Fibroblast of upper back skin (primary cell): Measurements from ENCODE around the gene SLIT3.

Experiments used
- DNase-seq: peaks from one replicate; pipeline ENCODE4 v3.0.0-alpha.2; 2013

Gene SLIT3

DNA sequence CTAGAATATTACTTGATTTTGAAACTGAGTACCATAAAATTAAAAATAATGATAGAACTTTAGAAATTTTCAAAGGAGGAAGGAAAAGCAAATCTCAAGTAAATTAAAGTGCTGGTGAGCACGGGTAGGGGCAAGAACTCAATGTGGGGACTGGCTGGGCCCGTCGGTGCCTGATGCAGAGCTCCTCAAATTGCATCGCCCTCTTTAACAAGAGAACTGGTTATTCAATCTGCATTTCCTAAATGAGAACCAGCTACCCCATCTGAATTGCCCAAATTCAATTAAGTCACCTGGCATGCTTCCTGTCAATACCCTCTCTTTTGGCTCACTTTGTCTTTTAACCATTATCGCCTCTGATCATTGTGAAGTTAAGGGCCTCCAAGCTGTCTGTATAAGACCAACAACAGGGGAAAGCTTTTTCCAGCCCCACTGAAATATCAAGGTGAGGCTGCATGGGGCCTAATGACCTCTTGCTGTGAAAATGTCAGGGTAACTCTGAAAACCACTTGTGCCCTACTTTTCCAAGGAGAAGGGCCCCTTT lies 316.7 kb downstream of the SLIT3 start:
- DNase-seq: no peak

DNA sequence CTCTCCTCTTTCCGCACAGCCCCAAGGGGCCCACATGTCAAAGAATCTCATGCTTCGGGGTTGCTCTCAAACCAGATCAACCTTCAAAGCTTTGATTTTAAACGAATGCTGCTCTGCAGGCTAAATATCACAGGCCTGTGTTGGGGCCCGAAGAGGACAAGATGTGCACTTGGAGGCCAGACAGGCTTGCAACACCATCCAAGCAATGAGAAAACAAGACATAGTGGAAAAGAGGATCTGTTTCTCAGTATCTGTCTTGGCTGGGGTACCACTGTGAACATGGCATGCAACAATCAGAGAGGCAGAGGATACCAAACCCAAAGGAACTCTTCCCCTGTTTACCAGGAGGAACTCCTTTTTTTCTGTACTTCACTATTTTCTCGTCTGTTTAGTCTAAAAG lies 321.8 kb downstream of the SLIT3 start:
- DNase-seq: no peak

DNA sequence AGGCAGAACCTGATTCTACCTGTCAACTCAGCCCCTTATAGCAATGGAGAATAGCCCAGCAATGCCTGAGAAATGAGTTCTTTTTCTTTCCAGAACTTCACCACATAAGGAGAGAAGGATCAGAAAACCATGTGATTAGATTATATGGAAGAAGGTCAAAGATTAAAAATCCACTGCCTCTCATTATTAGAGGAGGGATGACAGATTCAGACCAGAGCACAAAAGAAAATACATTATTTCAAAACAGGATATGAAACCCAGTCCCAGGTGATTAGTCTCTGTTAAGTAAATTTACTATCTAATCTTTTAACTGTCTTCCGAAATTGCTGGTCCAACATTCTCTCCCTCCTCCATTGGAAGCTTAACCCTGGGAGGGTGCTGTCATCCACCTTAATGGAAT lies 322.4 kb downstream of the SLIT3 start:
- no peak for DNase-seq

DNA sequence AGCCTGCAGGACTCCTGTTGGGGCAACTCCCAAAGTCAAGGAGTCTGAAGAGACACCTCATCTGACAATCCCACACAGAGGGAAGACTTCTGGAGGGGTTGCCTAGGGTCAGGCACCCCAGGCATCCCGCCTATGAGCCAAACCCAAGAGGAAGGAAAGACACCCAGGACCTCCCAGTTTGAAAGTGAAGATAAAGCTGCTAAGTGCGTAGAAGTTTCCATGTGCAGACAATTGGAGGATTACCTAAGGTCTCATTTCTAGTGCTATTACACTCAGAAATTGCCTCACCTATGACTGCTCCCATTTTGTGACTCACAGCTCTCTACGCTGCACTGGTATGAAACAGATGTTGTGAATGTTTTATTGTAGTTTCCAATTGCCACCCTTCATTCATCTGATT lies 322.9 kb downstream of the SLIT3 start:
- peak; percentile 83 for DNase-seq

DNA sequence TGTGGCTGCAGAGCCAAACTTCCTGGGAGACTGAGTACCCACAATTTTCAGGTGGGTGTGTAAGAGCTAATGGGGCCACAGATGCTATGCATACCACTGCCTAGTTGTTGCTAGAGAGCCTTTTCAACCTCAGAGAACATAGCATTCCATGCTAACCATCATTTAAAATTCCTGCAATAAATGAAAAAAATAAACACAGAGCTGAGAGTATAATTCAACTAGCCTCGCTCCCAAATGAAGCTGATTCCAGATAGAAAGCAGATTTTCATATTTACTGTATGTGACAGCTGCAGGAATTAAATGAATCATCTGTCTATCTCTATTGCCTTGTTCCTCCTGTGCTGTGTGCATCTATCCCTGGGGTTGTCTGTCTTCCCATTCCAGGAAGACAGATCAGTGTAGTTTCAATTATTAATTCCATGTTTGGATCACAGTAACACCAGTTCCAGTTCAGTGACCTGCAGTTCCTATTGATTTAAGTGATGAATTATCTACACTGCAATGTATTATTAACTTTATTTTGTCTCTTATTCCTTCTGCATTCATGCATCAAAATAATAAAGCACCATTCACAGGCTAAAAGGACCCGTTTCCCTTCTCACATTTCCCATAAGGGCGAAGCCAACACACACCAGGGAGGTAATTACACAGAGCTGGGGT lies 324.5 kb downstream of the SLIT3 start:
- DNase-seq: peak; percentile 93

DNA sequence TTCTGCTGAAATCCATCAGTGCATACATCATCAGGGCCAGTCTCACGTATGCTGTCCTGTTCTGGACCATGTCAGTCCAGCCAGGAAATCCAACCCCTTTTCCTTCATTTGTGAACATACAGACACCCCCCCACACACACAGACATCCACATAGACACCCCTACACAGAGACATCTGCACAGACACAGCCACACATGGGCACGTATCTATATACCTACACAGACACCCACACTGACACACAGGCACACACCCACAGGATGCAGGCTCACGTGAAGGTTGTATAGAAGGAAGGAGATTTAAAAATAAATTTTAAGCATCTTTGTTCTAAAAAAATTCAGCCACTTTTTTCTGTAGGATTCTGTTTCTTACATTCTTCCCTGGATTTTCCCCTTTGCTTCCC lies 325.6 kb downstream of the SLIT3 start:
- DNase-seq: no peak

DNA sequence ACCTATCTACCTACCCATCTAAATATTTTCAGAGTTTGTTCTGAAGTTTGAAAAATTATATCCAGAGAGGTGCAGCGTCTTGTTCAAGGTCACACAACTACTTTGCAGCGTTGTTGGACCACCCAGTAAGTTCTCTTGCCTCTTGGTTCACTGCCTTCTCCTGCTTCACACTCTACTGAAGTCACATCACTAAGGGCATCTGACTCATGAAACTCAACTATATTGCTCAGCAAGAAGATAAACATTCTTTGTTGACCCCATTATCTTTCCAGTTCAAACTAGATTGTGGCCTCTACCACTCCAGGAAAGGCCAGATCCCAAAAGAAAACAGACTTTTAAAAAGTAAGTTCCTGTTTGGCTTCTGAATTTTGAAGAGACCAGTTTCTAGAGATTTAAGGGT lies 326.9 kb downstream of the SLIT3 start:
- DNase-seq: peak; percentile 24

DNA sequence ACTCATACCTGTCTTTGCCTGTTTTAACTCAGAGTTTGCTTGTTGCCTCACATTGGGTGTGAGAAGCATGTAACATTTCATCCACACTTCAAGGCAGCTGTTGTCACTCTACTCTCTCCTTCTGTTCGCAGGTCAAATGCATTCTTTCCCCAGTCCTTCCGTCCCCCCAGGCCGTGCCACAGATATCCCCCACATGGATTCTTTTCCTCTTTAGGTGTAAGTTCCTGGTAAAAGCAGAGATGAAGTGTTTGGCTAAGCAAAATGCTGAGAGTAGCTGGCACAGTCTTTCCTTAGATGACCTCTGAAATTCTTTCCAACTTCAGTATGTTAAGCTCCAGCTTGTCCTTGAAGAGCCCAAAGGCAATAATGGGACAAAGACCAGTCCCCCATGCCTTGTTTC lies 328.2 kb downstream of the SLIT3 start:
- no peak for DNase-seq

DNA sequence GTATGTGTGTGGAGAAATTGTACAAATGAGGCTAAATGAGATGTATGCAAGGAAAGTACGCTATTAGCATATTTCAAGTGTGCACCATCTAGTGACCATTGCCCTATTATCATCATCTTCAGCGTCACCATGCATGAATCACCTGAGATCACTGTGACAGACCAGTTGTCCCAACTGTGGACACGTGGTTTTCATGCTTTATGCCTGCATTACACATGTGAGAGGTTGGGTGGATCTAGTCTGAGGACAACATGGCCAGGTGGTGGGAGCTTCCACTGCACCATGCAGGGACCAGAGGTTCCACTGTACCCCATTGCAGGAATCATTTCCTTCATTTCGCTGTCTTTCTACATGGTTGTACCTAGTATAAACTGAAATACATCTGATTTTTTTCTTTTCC lies 329.8 kb downstream of the SLIT3 start:
- no peak for DNase-seq

DNA sequence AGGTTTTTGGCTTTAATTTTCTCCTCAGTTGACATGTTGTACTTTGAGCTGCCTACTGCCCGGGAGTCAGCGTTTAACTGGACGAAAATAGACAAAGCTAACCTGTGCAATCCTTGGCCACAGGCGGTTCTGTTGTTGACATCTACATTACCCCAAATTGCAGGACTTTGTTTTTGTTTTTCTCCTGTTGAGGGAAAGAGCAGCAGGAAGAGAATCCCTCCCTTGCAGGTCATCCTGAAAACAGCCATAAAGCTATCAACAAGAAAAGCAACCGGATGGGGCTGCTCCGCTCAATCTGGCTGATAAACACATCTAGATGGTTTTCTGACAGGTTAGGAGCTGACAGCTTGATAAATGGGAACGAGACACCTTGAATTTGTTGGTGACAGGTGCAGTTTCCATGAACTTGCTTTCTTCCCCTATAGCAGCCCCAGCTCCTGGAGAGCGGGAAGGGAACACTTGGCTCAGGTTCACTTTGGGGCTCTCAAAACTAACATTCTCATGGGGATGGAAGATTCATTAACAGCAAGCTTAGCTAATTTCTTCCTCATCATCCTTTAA lies 331.5 kb downstream of the SLIT3 start:
- DNase-seq: no peak

DNA sequence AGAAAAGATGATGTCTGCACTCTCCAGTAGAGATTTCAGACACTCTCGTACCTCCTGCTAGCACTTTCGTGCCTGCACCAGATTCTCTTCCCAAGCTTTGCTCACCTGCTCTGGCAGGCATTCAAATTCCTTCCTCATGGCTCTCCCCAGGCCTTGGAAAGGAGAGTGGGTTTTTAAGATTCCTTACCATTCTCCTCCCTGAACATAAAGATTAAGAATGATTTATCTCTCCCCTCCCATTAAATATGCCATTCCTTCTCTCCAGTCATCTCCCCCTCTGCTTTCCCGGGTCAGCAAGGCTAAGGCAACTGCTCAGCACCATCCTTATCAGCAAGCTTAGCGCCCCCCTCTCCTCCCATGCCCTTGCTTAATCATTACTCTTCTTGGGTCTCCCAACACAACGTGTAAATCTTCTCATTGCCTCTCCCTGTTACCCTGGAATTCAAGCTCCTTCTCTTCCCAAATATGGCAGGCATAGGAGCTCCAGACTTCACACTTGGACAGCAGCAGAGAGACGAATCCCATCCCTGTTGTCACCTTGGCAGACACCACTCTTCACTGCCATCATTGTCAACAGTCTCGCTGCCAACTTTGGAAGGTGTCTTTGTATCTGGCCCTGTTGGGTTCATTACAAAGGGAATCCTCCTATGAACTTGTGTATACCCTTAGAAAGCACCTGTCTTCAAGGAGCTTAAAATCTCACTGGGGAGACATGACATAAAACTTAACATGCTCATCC lies 332.9 kb downstream of the SLIT3 start:
- no peak for DNase-seq

DNA sequence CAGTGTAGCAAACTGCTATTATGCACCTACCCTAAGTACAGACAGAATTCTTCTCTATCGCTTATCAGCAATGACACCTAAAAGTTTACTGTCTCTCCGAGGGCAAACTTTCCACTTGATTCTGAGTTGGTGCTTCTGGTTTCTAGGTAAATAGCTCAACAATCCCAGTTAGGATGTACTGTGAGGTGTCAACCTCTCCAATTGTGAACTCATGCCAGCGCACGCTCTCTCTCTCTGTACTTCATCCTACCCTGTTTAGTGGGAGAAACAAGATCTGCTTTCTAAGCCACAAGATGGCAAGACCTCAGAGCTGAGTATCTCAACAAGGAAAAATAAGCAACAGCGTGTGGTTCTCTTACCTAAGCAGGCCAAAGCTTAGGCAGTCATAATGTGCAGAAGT lies 335.3 kb downstream of the SLIT3 start:
- no peak for DNase-seq

DNA sequence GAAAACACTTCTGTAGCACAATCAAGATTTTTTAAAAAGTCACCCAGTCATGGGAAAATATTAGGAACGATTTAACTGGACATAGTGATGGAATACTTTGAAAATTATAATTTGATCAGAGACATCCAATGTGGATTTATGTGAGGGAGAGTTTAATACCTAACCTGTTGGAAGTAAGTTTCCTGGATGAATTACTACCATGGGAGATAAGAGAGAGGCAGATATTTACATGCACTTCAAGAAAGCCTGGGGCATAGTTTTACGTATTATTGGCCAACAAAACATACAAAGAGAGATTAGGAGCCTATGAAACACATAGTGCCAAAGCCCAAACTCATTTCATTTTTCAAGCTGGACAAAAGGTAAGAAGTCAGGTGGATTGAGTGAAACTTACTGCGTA lies 336.8 kb downstream of the SLIT3 start:
- no peak for DNase-seq

DNA sequence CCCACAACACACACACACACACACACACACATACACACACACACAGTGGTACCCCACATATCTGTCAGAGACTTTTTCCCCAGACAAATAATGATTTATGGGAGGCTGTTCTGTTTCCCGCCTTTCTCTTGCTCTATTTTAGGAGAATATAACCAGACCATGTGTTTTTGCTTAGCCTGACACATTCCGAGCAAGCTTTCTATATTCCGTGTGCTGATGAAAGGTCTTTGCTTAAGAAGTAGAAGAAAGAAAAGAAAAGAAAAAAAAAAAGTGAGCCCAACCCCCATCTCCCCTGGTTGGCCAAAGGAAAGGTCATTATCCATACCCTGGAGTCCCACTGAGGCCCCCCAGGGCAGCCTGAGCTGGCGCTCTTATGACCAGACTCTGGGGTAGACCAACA lies 338.6 kb downstream of the SLIT3 start:
- peak; percentile 94 for DNase-seq

DNA sequence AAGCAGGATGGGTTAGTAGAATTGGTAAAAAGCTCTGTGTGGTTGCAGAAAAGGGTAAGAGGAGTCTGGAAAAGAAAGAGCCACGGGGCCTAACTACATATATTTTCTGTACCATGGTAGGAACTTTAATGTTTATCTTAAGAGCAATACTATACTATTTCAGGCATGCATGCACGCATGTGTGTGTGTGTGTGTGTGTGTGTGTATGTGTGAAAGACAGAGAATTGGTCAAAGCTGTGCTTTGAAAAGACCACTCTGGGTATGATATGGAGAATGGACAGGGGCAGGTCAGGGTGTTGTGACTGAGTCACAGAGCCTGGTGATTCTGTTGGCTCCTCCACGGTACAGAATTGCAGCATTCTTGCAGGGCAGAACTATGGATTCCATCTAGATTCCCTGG lies 339.3 kb downstream of the SLIT3 start:
- peak; percentile 61 for DNase-seq

DNA sequence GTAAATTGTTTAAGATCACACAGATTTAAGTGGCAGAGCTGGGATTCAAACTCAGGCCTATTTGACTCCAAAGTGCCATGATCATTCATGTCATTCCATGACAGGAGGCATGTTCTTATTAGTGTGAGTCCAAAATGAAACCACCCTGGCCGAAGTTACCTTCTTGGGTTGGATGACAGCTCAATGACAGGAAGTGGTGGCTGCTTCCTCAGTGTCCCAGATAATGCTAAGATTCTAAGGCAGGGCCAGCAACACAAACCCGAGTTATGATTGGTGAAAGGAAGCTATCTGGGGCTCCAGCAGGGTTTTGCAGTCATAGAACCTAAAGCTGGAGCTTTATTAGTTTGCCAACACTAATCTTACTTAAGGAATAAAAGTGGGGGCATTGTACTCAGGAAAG lies 340.4 kb downstream of the SLIT3 start:
- no peak for DNase-seq

DNA sequence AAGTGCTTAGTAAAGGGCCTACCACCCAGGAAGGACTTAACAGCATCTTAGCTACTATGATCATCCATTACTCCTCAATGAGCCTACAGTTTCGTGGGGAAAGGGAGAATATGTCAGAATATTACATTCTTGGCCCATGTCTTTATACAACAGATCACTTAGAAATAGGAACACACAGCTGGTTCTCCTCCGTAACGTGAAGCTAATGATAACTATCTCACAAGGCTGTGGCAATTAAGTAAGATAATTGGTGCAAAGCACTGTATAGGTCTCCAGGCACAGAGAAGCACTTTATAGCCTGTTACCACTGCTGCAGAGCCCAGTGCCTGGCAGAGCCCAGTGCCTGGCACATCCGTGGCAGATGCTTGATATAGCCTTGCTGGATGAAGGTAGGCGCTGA lies 347.6 kb downstream of the SLIT3 start:
- DNase-seq: no peak

DNA sequence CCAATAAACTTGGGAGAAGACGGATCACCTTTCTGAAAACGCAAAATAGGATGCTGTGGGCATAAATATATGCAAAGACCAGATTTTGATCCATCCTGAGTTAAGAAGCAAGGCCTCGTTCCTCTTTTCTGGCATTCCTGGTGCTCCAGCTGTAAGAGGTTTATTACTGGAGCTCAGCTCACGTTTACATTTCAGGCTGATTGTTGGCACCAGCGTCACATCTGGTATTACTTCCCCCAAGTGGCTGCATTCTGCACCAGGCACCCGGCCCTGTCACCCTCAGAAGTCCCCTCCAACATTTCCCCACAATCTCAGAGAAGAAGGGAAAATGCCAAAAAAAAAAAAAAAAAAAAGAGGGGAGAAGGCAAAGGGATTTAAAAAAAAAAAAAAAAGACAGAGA lies 348.7 kb downstream of the SLIT3 start:
- DNase-seq: no peak

DNA sequence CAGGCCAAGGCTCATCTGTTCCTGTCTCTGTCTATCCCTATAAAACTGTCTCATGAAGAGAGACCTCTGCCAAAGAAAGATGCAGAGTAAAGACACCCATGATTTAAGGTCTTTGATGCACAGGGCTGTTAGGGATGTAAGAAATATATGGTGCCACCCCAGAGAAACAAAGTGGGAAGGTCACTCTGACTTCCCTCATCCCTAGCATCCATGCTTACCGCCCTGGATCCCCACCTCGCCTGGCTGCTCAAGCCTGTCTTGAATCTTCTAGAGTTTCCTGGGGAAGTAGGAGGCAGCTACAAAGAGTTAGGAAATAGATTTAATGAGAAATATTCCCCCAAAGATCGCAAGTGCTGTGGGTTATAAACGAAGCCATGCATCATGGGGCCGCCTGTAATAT lies 349.2 kb downstream of the SLIT3 start:
- no peak for DNase-seq

DNA sequence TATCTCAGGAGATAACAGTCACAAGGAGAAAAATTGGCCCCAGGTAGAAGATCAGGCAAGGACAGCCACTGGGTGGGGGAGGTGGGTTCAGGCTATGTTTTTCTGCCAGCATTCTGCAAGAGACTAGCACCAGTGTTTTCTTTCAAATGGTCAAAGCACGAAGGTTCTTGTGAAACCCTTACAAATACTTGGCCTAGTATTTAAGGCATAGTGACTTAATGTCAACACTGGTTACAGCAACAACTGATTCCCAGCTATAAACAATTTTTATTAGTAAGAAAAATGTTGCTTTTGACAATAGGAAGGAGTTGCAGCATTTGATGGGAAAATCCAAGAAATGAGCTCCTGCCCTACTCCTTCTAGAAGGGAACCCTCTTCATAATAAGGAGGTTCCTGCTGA lies 349.6 kb downstream of the SLIT3 start:
- no peak for DNase-seq

DNA sequence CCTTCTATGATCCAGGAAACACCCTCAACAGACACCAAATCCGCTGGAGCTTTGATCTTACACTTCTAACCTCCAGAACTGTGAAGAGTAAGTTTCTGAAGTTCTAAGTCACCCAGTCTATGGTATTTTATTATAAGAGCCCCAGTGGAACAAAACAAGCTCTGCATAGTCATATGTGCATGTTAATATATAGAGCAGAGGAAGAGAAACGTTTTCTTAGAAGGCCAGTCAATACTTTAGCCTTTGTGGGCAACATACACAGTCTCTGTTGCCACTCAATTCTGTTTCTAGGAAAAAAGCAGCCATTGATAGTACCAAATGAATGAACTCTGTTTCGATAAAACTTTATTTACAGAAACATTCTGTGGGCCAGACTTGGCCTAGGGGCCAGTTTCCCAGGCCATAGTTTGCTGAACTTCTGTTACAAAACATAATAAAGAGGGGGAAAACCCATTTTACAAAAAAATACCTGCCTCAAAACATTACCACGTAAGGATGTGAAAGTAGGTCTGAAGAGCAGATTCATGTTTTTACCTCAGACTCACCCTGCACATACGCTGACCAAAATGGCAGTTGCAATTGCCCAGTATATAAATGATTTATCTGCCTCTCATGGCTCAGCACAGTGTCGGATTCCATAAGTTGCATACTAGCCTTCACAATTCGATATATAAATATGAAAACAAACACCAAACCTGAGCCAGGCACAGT lies 350.5 kb downstream of the SLIT3 start:
- no peak for DNase-seq

DNA sequence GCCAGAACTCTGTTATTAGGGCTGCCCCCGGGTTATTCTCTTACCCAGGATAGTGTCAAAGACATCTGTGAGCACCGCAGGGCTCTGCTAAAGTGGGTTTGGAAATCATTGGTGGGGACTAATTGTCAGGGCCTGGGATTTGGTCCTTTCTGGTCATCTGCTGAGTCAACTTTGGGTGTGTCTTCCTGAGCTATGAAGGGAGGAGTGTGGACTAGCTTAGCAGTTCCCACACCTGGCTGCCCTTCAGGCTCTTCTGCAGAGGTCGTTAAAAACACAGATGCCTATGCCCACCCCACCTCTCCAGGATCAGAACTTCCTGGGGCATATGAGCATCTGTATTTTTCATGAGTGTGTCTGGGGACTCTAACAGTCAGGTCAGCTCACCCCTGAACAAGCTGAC lies 352.2 kb downstream of the SLIT3 start:
- DNase-seq: no peak

DNA sequence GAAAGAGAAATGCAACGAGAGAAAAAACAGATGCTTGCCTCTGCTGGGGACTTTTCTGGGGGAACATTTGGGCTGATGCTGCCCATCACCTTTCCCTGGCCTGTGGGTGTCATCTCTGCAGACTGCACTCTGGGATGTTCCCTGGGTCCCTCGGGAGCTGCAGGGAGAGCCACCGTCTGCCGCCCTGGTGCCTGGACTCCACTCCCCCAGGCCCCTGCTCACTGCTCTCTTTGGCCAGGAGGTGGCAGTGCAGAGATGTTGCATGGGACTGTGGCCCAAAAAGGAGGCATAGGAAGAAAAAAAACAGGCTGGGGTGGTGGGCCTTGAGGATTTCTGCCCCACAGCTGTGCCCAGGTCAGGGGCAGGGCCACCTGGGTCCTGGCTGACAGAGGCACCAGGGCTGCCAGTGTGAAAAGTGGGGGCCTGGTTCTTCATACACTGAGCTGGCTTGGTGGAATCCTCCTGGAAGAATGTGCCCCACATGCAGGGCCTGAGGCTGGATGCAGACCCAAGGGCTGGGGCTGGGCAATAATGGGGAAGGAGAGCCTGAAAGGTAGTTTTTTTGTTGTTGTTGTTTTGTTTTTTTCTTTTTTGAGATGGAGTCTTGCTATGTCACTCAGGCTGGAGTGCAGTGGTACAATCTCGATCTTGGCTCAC lies 353.6 kb downstream of the SLIT3 start:
- DNase-seq: peak; percentile 55
